ENCODE data around the gene ZBTB48.

- no peak for TF ChIP-seq CTCF (IDR thresholded peaks at IDR 0.05 in 4 of 5, conservative IDR thresholded peaks at IDR 0.05 in 1 of 5)
- TF ChIP-seq POLR2A (IDR thresholded peaks at IDR 0.05) = no peak
Measured at GRCh38 chr1:6627031-6627430, 47.2 kb downstream of the ZBTB48 start.
